ENCODE results near the gene ANGPT4.

- TF ChIP-seq CTCF (IDR thresholded peaks at IDR 0.05; ENCODE audit: low read depth, low read length) (no peak), EZH2phosphoT487 (IDR thresholded peaks at IDR 0.05; ENCODE audit: low read depth) (no peak)
Measured at GRCh38 chr20:891706-892080, 24.4 kb downstream of the ANGPT4 start.
